ENCODE measurements around the gene LPCAT1.

The LPCAT1 gene

GRCh38 chr5:1445313-1445688 is 78.5 kb downstream of the LPCAT1 start, which contains the start of gene SLC6A3:
SLC6A3 (minus strand) TSS chr5:1445440; CDS start chr5:1443197, 2,243 bp downstream.
- peak; percentile 81 for DNase-seq
- Histone ChIP-seq H3K18ac (ENCODE audit: low read length) (no peak within 1 kb of the TSS), H3K4me2 (ENCODE audit: low read length) (peak within 1 kb of the TSS; percentile 36), H3K27ac (ENCODE audit: low read depth, low read length) (no peak within 1 kb of the TSS), H4K8ac (ENCODE audit: low read depth, low read length) (no peak within 1 kb of the TSS), H3K9ac (ENCODE audit: low read length) (peak within 1 kb of the TSS; percentile 2), H3K4me1 (ENCODE audit: control insufficient read depth, low read depth, low read length) (no peaks in the 10 kb centered on the region), H3K79me1 (ENCODE audit: low read length) (no peaks in the 10 kb centered on the region), H3K56ac (ENCODE audit: low read length) (peak within 1 kb of the TSS; percentile 56), H3K4ac (ENCODE audit: low read depth, low read length) (no peak within 1 kb of the TSS), H2BK5ac (ENCODE audit: low read length) (no peak within 1 kb of the TSS), H3K4me3 (ENCODE audit: low read length) (no peak within 1 kb of the TSS), H2AK5ac (ENCODE audit: low read length) (no peak within 1 kb of the TSS), H2BK15ac (replicated peaks; ENCODE audit: low read depth) (no peak within 1 kb of the TSS), H4K5ac (ENCODE audit: low read length) (no peak within 1 kb of the TSS), H3K36me3 (ENCODE audit: control insufficient read depth, insufficient read depth, low read length) (no peaks in the 10 kb centered on the region), H3K79me2 (ENCODE audit: control insufficient read depth, insufficient read depth, low read length) (no peaks in the 10 kb centered on the region), H2BK120ac (ENCODE audit: low read depth, low read length) (no peak within 1 kb of the TSS), H3K27me3 (ENCODE audit: insufficient read depth, low read length, poor library complexity) (peaks cover 35% of the 10 kb centered on the region), H3K23ac (ENCODE audit: low read length) (no peak within 1 kb of the TSS)
- no CpG with 5 or more reads among the region's 52 CpGs for WGBS (ENCODE audit: extremely low coverage, insufficient coverage, low lambda C conversion rate)

GRCh38 chr5:1444361-1445189 is 79.2 kb downstream of the LPCAT1 start:
- Histone ChIP-seq H4K5ac (ENCODE audit: low read length) (no peak overlapping the region), H3K56ac (ENCODE audit: low read length) (peak overlapping the region; percentile 56), H3K36me3 (ENCODE audit: control insufficient read depth, insufficient read depth, low read length) (no peaks in the 10 kb centered on the region), H3K23ac (ENCODE audit: low read length) (no peak overlapping the region), H3K79me2 (ENCODE audit: control insufficient read depth, insufficient read depth, low read length) (no peaks in the 10 kb centered on the region), H3K27me3 (ENCODE audit: insufficient read depth, low read length, poor library complexity) (peaks cover 35% of the 10 kb centered on the region), H4K8ac (ENCODE audit: low read depth, low read length) (no peak overlapping the region), H3K18ac (ENCODE audit: low read length) (no peak overlapping the region), H2BK120ac (ENCODE audit: low read depth, low read length) (no peak overlapping the region), H3K27ac (ENCODE audit: low read depth, low read length) (no peak overlapping the region), H3K4me2 (ENCODE audit: low read length) (peak overlapping the region; percentile 36), H2BK5ac (ENCODE audit: low read length) (no peak overlapping the region), H3K4ac (ENCODE audit: low read depth, low read length) (no peak overlapping the region), H3K79me1 (ENCODE audit: low read length) (no peaks in the 10 kb centered on the region), H2BK15ac (replicated peaks; ENCODE audit: low read depth) (no peak overlapping the region), H2AK5ac (ENCODE audit: low read length) (no peak overlapping the region), H3K4me3 (ENCODE audit: low read length) (no peak overlapping the region), H3K9ac (ENCODE audit: low read length) (no peak overlapping the region), H3K4me1 (ENCODE audit: control insufficient read depth, low read depth, low read length) (no peaks in the 10 kb centered on the region)
- no peak for DNase-seq
- no CpG with 5 or more reads among the region's 68 CpGs for WGBS (ENCODE audit: extremely low coverage, insufficient coverage, low lambda C conversion rate)

GRCh38 chr5:1443991-1444360 is 79.8 kb downstream of the LPCAT1 start:
- WGBS (ENCODE audit: extremely low coverage, insufficient coverage, low lambda C conversion rate), result no CpG with 5 or more reads among the region's 15 CpGs
- no peak overlapping the region for H2BK15ac ChIP-seq (replicated peaks; ENCODE audit: low read depth)

GRCh38 chr5:1443171-1443570 is 80.6 kb downstream of the LPCAT1 start:
- H3K23ac ChIP-seq (ENCODE audit: low read length), result no peak overlapping the region
- no peak overlapping the region for H2BK15ac ChIP-seq (replicated peaks; ENCODE audit: low read depth)
- H4K8ac ChIP-seq (ENCODE audit: low read depth, low read length), result no peak overlapping the region
- no peak overlapping the region for H3K4ac ChIP-seq (ENCODE audit: low read depth, low read length)
- no peak overlapping the region for H3K4me3 ChIP-seq (ENCODE audit: low read length)
- H3K79me2 ChIP-seq (ENCODE audit: control insufficient read depth, insufficient read depth, low read length), result no peaks in the 10 kb centered on the region
- no peak overlapping the region for H3K56ac ChIP-seq (ENCODE audit: low read length)
- no peak overlapping the region for H3K27ac ChIP-seq (ENCODE audit: low read depth, low read length)
- no peak overlapping the region for H2AK5ac ChIP-seq (ENCODE audit: low read length)
- H2BK120ac ChIP-seq (ENCODE audit: low read depth, low read length), result no peak overlapping the region
- WGBS (ENCODE audit: extremely low coverage, insufficient coverage, low lambda C conversion rate), result no CpG with 5 or more reads among the region's 9 CpGs
- H3K9ac ChIP-seq (ENCODE audit: low read length), result no peak overlapping the region
- no peaks in the 10 kb centered on the region for H3K79me1 ChIP-seq (ENCODE audit: low read length)
- no peak overlapping the region for H4K5ac ChIP-seq (ENCODE audit: low read length)
- no peak overlapping the region for H3K18ac ChIP-seq (ENCODE audit: low read length)
- H2BK5ac ChIP-seq (ENCODE audit: low read length), result no peak overlapping the region
- no peaks in the 10 kb centered on the region for H3K4me1 ChIP-seq (ENCODE audit: control insufficient read depth, low read depth, low read length)
- peaks cover 35% of the 10 kb centered on the region for H3K27me3 ChIP-seq (ENCODE audit: insufficient read depth, low read length, poor library complexity)
- H3K36me3 ChIP-seq (ENCODE audit: control insufficient read depth, insufficient read depth, low read length), result no peaks in the 10 kb centered on the region
- H3K4me2 ChIP-seq (ENCODE audit: low read length), result no peak overlapping the region
- no peak for DNase-seq

More at GRCh38 chr5:1443991-1444360, 79.8 kb downstream of the LPCAT1 start:
- Histone ChIP-seq H3K23ac (ENCODE audit: low read length) (no peak overlapping the region), H3K79me2 (ENCODE audit: control insufficient read depth, insufficient read depth, low read length) (no peaks in the 10 kb centered on the region), H3K36me3 (ENCODE audit: control insufficient read depth, insufficient read depth, low read length) (no peaks in the 10 kb centered on the region), H2BK120ac (ENCODE audit: low read depth, low read length) (no peak overlapping the region), H3K4me1 (ENCODE audit: control insufficient read depth, low read depth, low read length) (no peaks in the 10 kb centered on the region), H2BK5ac (ENCODE audit: low read length) (no peak overlapping the region), H3K9ac (ENCODE audit: low read length) (no peak overlapping the region), H3K27me3 (ENCODE audit: insufficient read depth, low read length, poor library complexity) (peaks cover 35% of the 10 kb centered on the region), H3K18ac (ENCODE audit: low read length) (no peak overlapping the region), H3K4ac (ENCODE audit: low read depth, low read length) (no peak overlapping the region), H2AK5ac (ENCODE audit: low read length) (no peak overlapping the region), H3K56ac (ENCODE audit: low read length) (no peak overlapping the region), H3K4me3 (ENCODE audit: low read length) (no peak overlapping the region), H4K8ac (ENCODE audit: low read depth, low read length) (no peak overlapping the region), H4K5ac (ENCODE audit: low read length) (no peak overlapping the region), H3K4me2 (ENCODE audit: low read length) (no peak overlapping the region), H3K27ac (ENCODE audit: low read depth, low read length) (no peak overlapping the region), H3K79me1 (ENCODE audit: low read length) (no peaks in the 10 kb centered on the region)
- no peak for DNase-seq

- H3K79me1 ChIP-seq (ENCODE audit: low read length), result no peaks in the 10 kb centered on the region
- no peak overlapping the region for H2BK15ac ChIP-seq (replicated peaks; ENCODE audit: low read depth)
- no peak overlapping the region for H4K5ac ChIP-seq (ENCODE audit: low read length)
- no peak overlapping the region for H3K27ac ChIP-seq (ENCODE audit: low read depth, low read length)
- no peak overlapping the region for H3K4me2 ChIP-seq (ENCODE audit: low read length)
- H3K27me3 ChIP-seq (ENCODE audit: insufficient read depth, low read length, poor library complexity), result peaks cover 34% of the 10 kb centered on the region
- no peak overlapping the region for H4K8ac ChIP-seq (ENCODE audit: low read depth, low read length)
- H3K4me3 ChIP-seq (ENCODE audit: low read length), result no peak overlapping the region
- no peak overlapping the region for H3K56ac ChIP-seq (ENCODE audit: low read length)
- H3K4ac ChIP-seq (ENCODE audit: low read depth, low read length), result no peak overlapping the region
- H3K23ac ChIP-seq (ENCODE audit: low read length), result no peak overlapping the region
- no peak overlapping the region for H3K9ac ChIP-seq (ENCODE audit: low read length)
- H3K36me3 ChIP-seq (ENCODE audit: control insufficient read depth, insufficient read depth, low read length), result no peaks in the 10 kb centered on the region
- no peak overlapping the region for H3K18ac ChIP-seq (ENCODE audit: low read length)
- H2AK5ac ChIP-seq (ENCODE audit: low read length), result no peak overlapping the region
- H3K79me2 ChIP-seq (ENCODE audit: control insufficient read depth, insufficient read depth, low read length), result no peaks in the 10 kb centered on the region
- no peak overlapping the region for H2BK5ac ChIP-seq (ENCODE audit: low read length)
- DNase-seq, result no peak
- no peaks in the 10 kb centered on the region for H3K4me1 ChIP-seq (ENCODE audit: control insufficient read depth, low read depth, low read length)
- no peak overlapping the region for H2BK120ac ChIP-seq (ENCODE audit: low read depth, low read length)
- no CpG with 5 or more reads among the region's 36 CpGs for WGBS (ENCODE audit: extremely low coverage, insufficient coverage, low lambda C conversion rate)
Observed at GRCh38 chr5:1442222-1443145, 81.3 kb downstream of the LPCAT1 start.

All from mesendoderm (in vitro differentiated cells).